PC-9 (cell line): ENCODE results near the gene GSTA4.

Source experiments
- EZH2 ChIP-seq: fragments of 200-600 bp; sonication (generic); IDR thresholded peaks from 2 replicates; pipeline ENCODE4 v1.8.0; 2017; ENCODE audit warnings: antibody characterized with exemption, low read depth
- TF ChIP-seq, protein P1 (sequence below): fragments of 200-600 bp; sonication (generic); conservative IDR thresholded peaks from 2 replicates; pipeline ENCODE4 v1.6.1; 2017; ENCODE audit warnings: mixed run types, antibody characterized with exemption, mild to moderate bottlenecking, moderate library complexity

DNA sequence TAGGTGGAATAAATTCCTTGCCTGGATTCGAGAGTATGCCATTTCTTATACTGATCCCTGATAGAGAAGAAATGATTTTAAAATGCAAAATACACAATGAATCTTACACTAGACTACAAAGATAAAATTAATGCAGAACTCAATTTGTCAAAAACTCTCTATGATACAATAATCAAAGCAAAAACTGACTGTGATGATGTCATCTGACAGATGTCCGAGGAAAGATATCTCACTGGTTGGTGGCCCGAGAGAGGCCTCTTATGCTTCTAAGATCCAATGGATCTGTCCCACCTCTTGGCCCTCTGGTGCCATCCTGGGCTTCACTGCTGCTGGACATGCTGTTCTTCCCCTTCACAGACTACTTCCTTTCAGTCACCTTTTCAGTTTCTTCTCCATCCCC lies 14.4 kb upstream of the GSTA4 start:
- TF ChIP-seq, protein P1, sequence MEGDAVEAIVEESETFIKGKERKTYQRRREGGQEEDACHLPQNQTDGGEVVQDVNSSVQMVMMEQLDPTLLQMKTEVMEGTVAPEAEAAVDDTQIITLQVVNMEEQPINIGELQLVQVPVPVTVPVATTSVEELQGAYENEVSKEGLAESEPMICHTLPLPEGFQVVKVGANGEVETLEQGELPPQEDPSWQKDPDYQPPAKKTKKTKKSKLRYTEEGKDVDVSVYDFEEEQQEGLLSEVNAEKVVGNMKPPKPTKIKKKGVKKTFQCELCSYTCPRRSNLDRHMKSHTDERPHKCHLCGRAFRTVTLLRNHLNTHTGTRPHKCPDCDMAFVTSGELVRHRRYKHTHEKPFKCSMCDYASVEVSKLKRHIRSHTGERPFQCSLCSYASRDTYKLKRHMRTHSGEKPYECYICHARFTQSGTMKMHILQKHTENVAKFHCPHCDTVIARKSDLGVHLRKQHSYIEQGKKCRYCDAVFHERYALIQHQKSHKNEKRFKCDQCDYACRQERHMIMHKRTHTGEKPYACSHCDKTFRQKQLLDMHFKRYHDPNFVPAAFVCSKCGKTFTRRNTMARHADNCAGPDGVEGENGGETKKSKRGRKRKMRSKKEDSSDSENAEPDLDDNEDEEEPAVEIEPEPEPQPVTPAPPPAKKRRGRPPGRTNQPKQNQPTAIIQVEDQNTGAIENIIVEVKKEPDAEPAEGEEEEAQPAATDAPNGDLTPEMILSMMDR: no peak
- TF ChIP-seq EZH2: no peak
